Endothelial cell of umbilical vein (primary cell): ENCODE results near the gene PRDM10. TPM values are rescaled to one million over a fixed set of nuclear protein-coding genes. Genes with fewer than 3 reads are reported as not detected.

Source experiments
- BruUV-seq: library from RNA; stranded (reverse); fragments of 400-500 nt; replicated peaks from 2 replicates; lab custom pipeline; 2021; lab: Mats Ljungman, UMichigan
- CTCF ChIA-PET: fragments of 300-600, 350-600 bp; sonication (Branson Sonifier 250); formaldehyde crosslinking; loops from one replicate; lab custom pipeline; 2021; ENCODE audit warnings: antibody characterized with exemption, inconsistent platforms; lab: Charles Lee
- POLR2A ChIA-PET: fragments of 300-600, 350-600 bp; sonication (Branson Sonifier 250); formaldehyde crosslinking; loops from one replicate; lab custom pipeline; 2021; ENCODE audit warnings: antibody characterized with exemption, inconsistent platforms; lab: Charles Lee
- DNase-seq: peaks from one replicate; pipeline ENCODE4 v3.0.0-alpha.2; 2011; ENCODE audit warnings: low read depth, low spot score
- FAIRE-seq: peaks from 2 replicates; lab custom pipeline; 2011; peaks lifted over from hg19 to GRCh38; lab: Jason Lieb, UNC
- H2AFZ ChIP-seq: 2 replicates; pipeline ENCODE4 v1.6.0; 2012; ENCODE audit warnings: low read depth, low read length, control low read depth, inconsistent platforms
- H3K27ac ChIP-seq: 2 replicates; pipeline ENCODE4 v1.5.1; 2011; ENCODE audit warnings: low read depth, mild to moderate bottlenecking, control low read depth, low read length, moderate library complexity; ENCODE audit not compliant: insufficient read depth
- H3K27me3 ChIP-seq, 2 experiments: 2 replicates each; pipeline versions ENCODE4 v1.6.0 to v1.6.1; 2011; ENCODE audit warnings: low read length in 2 of 2, mixed read lengths in 1 of 2; ENCODE audit not compliant: control insufficient read depth in 2 of 2, insufficient read depth in 2 of 2
- H3K36me3 ChIP-seq, 2 experiments: 2 replicates in 1 of 2; 3 replicates in 1 of 2; pipeline ENCODE4 v1.5.1; 2011; ENCODE audit warnings: low read length in 2 of 2, mild to moderate bottlenecking in 1 of 2, moderate library complexity in 1 of 2; ENCODE audit not compliant: control insufficient read depth in 2 of 2, insufficient read depth in 2 of 2; ENCODE audit errors: extremely low read depth in 1 of 2
- H3K4me1 ChIP-seq: 3 replicates; pipeline ENCODE4 v1.5.1; 2011; ENCODE audit warnings: mild to moderate bottlenecking, low read length; ENCODE audit not compliant: control insufficient read depth, insufficient read depth; ENCODE audit errors: extremely low read depth
- H3K4me2 ChIP-seq: 2 replicates; pipeline ENCODE4 v1.6.1; 2011; ENCODE audit warnings: low read length, control low read depth, mixed read lengths; ENCODE audit not compliant: insufficient read depth
- H3K4me3 ChIP-seq, 3 experiments: fragments of 200-600 bp in 1 of 3; sonication (generic), shearing (Covaris generic) in 1 of 3; replicated peaks in 1 of 3; 2 replicates each; pipeline ENCODE4 v1.5.1; 2011 to 2016; ENCODE audit warnings: control low read depth in 3 of 3, low read length in 3 of 3, mild to moderate bottlenecking in 2 of 3, inconsistent platforms in 1 of 3, low read depth in 1 of 3, moderate library complexity in 1 of 3; ENCODE audit not compliant: insufficient read depth in 1 of 3
- H3K79me2 ChIP-seq: 2 replicates; pipeline ENCODE4 v1.6.0; 2012; ENCODE audit warnings: low read length, inconsistent platforms; ENCODE audit not compliant: control insufficient read depth, insufficient read depth
- H3K9ac ChIP-seq: replicated peaks from 2 replicates; pipeline ENCODE3; 2011; ENCODE audit warnings: low read length, control low read depth; ENCODE audit not compliant: insufficient read depth; ENCODE audit errors: extremely low read depth
- H3K9me1 ChIP-seq: replicated peaks from 3 replicates; pipeline ENCODE4 v1.6.0; 2011; ENCODE audit warnings: mild to moderate bottlenecking, low read length; ENCODE audit not compliant: control insufficient read depth, insufficient read depth; ENCODE audit errors: extremely low read depth
- H3K9me3 ChIP-seq: replicated peaks from 2 replicates; pipeline ENCODE4 v1.5.1; 2012; ENCODE audit warnings: low read length, inconsistent platforms; ENCODE audit not compliant: control insufficient read depth, insufficient read depth
- H4K20me1 ChIP-seq: replicated peaks from 2 replicates; pipeline ENCODE3; 2011; ENCODE audit warnings: mild to moderate bottlenecking, low read length; ENCODE audit not compliant: control insufficient read depth, insufficient read depth; ENCODE audit errors: extremely low read depth
- EZH2 ChIP-seq: IDR thresholded peaks from 2 replicates; pipeline ENCODE4 v1.6.1; 2012; ENCODE audit warnings: borderline replicate concordance, low read depth, mild to moderate bottlenecking, moderate library complexity, low read length, inconsistent platforms; ENCODE audit not compliant: severe bottlenecking
- FOS ChIP-seq: IDR thresholded peaks from 2 replicates; pipeline ENCODE4 v1.6.1; 2011; ENCODE audit warnings: mild to moderate bottlenecking, low read length, moderate library complexity, borderline replicate concordance; ENCODE audit not compliant: insufficient read depth
- GATA2 ChIP-seq: IDR thresholded peaks from 2 replicates; pipeline ENCODE4 v1.7.0; 2011; ENCODE audit warnings: low read depth, mild to moderate bottlenecking, moderate library complexity, mixed read lengths, low read length; ENCODE audit not compliant: insufficient read length, insufficient read depth
- JUN ChIP-seq: IDR thresholded peaks from 2 replicates; pipeline ENCODE4 v1.6.1; 2011; ENCODE audit warnings: borderline replicate concordance, low read depth; ENCODE audit not compliant: insufficient read length, insufficient read depth
- MYC ChIP-seq: IDR thresholded peaks from one replicate; pipeline ENCODE4 v1.6.1; 2011; ENCODE audit warnings: mild to moderate bottlenecking, low read depth, low read length
- POLR2A ChIP-seq: IDR thresholded peaks from 2 replicates; pipeline ENCODE4 v1.6.1; 2012; ENCODE audit warnings: low read depth, mild to moderate bottlenecking, control low read depth, low read length
- POLR2AphosphoS5 ChIP-seq: IDR thresholded peaks from 2 replicates; pipeline ENCODE4 v1.6.1; 2012; ENCODE audit warnings: low read depth, mild to moderate bottlenecking, control low read depth, low read length, moderate library complexity; ENCODE audit not compliant: insufficient read depth
- dilution Hi-C: fragments of 300-500 bp; cut with MboI; formaldehyde crosslinking; loops from one replicate; pipeline ENCODE4 v1.15.0; 2019; ENCODE audit warnings: low sequenced_read_pairs; ENCODE audit not compliant: extremely low pct_ligation_motif_present
- intact Hi-C: fragments of 100-400 bp; cut with micrococcal nuclease; formaldehyde crosslinking; loops from one replicate; pipeline ENCODE4 v1.10.0; 2022
- polyA plus RNA-seq, 4 experiments: library from polyadenylated mRNA; depleted of rRNA in 3 of 4; stranded (reverse) in 3 of 4; unstranded in 1 of 4; fragments of >200 nt; gene quantifications; 2 replicates each; pipeline versions ENCODE4 v1.2.1 to v1.2.3, GENCODE V29; 2011 to 2012; ENCODE audit warnings: missing spikeins in 1 of 4
- total RNA-seq: library from RNA; stranded (reverse); gene quantifications from 2 replicates; pipeline ENCODE4 v1.2.3, GENCODE V29; 2021
- TF ChIP-seq, protein P1 (sequence below): IDR thresholded peaks from 2 replicates; pipeline ENCODE4 v1.6.1; 2011; ENCODE audit not compliant: insufficient read depth, insufficient read length
- TF ChIP-seq, protein P2 (sequence below), 2 donors: IDR thresholded peaks; 1 replicate in 1 of 2; 2 replicates in 1 of 2; pipeline ENCODE4 v1.5.1; 2011; ENCODE audit warnings: low read length in 2 of 2, mild to moderate bottlenecking in 2 of 2, moderate library complexity in 2 of 2, control low read depth in 1 of 2, inconsistent platforms in 1 of 2, low read depth in 1 of 2; ENCODE audit not compliant: insufficient read depth in 1 of 2; ENCODE audit errors: extremely low read depth in 1 of 2

The PRDM10 gene
- total and polyA plus RNA-seq, 2 donors (not counting 3 experiments of a cell fraction or from before 2014, with no cell fraction given): 9.6 to 13.0 TPM

DNA sequence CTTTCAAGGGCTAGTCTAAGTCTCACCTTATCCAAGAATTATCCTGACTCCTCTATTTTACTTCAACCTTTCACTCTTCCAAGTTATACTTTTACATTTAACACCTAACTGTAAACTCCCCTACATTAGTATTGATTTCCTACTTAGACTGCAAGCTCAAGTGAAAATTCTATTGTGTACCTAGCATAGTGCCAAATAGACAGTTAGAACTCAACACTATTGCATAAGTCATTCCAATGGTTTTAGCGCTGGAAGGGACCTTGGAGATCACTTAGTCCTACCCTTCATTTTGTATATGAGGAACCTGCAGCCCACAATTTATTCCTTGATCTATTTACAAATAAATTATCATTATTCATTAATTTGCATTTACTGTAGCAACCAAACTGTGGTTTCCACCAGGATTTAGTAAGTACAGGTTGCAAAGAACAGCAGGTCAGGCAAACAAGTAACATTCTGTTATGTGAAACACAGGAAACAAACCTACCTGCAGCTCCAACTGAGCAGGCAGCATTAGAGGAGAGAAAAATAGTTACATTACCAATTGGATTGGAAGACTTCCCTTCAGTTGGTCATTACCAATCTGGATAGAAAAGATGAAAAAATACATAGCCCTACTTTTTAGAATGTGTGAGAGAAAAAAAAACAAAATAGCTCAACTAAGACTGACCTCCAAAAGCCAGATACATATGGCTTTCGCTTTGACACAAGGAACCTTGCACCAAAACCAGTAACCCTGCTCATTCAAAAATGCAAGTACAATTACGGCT lies 73.5 kb downstream of the PRDM10 start:
- TF ChIP-seq, protein P1, sequence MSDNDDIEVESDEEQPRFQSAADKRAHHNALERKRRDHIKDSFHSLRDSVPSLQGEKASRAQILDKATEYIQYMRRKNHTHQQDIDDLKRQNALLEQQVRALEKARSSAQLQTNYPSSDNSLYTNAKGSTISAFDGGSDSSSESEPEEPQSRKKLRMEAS: no peak
- TF ChIP-seq GATA2: no peak
- no peak for TF ChIP-seq JUN
- no peak for TF ChIP-seq FOS
- TF ChIP-seq MYC: no peak
- TF ChIP-seq POLR2A: no peak
- no peak for TF ChIP-seq POLR2AphosphoS5
- no peak for TF ChIP-seq EZH2
- TF ChIP-seq, protein P2, sequence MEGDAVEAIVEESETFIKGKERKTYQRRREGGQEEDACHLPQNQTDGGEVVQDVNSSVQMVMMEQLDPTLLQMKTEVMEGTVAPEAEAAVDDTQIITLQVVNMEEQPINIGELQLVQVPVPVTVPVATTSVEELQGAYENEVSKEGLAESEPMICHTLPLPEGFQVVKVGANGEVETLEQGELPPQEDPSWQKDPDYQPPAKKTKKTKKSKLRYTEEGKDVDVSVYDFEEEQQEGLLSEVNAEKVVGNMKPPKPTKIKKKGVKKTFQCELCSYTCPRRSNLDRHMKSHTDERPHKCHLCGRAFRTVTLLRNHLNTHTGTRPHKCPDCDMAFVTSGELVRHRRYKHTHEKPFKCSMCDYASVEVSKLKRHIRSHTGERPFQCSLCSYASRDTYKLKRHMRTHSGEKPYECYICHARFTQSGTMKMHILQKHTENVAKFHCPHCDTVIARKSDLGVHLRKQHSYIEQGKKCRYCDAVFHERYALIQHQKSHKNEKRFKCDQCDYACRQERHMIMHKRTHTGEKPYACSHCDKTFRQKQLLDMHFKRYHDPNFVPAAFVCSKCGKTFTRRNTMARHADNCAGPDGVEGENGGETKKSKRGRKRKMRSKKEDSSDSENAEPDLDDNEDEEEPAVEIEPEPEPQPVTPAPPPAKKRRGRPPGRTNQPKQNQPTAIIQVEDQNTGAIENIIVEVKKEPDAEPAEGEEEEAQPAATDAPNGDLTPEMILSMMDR (IDR thresholded peaks at IDR 0.05; ENCODE audit: extremely low read depth in 1 of 2, insufficient read depth in 1 of 2, low read depth in 1 of 2, low read length in 2 of 2): no peak
- Histone ChIP-seq H3K9ac (no peak overlapping the region), H3K9me1 (no peaks in the 10 kb centered on the region), H3K36me3 (peaks cover 0 to 6% of the 10 kb centered on the region in 2 experiments), H3K4me2 (no peak overlapping the region), H3K4me3 (no peak overlapping the region), H3K4me1 (no peaks in the 10 kb centered on the region), H3K9me3 (no peaks in the 10 kb centered on the region), H4K20me1 (no peaks in the 10 kb centered on the region), H3K27ac (no peak overlapping the region), H3K79me2 (no peaks in the 10 kb centered on the region), H3K27me3 (no peaks in the 10 kb centered on the region), H2AFZ (no peak overlapping the region)
- ChIA-PET POLR2A (interaction anchor here (0.7 kb wide), 1 partner anchor 14 kb away, joined by 5 read pairs; no protein-coding TSS in a partner anchor), CTCF (interaction anchor here (1.0 to 12.9 kb wide), 6 partner anchors 11 to 217 kb away, joined by 3 to 399 read pairs (median 4); no protein-coding TSS in a partner anchor)
- DNase-seq: no peak
- intact Hi-C loops (no loop called here), dilution Hi-C loops (no loop called here)
- no TSS peak for BruUV-seq
- no peak for FAIRE-seq
